ENCODE data around the gene POPDC3.

GRCh38 chr6:105138141-105138540 is 41.7 kb downstream of the POPDC3 start:
- TF ChIP-seq, protein P1, sequence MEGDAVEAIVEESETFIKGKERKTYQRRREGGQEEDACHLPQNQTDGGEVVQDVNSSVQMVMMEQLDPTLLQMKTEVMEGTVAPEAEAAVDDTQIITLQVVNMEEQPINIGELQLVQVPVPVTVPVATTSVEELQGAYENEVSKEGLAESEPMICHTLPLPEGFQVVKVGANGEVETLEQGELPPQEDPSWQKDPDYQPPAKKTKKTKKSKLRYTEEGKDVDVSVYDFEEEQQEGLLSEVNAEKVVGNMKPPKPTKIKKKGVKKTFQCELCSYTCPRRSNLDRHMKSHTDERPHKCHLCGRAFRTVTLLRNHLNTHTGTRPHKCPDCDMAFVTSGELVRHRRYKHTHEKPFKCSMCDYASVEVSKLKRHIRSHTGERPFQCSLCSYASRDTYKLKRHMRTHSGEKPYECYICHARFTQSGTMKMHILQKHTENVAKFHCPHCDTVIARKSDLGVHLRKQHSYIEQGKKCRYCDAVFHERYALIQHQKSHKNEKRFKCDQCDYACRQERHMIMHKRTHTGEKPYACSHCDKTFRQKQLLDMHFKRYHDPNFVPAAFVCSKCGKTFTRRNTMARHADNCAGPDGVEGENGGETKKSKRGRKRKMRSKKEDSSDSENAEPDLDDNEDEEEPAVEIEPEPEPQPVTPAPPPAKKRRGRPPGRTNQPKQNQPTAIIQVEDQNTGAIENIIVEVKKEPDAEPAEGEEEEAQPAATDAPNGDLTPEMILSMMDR (IDR thresholded peaks at IDR 0.05): no peak
- TF ChIP-seq POLR2AphosphoS5 (IDR thresholded peaks at IDR 0.05) (no peak), POLR2A (IDR thresholded peaks at IDR 0.05) (no peak), EP300 (IDR thresholded peaks at IDR 0.05) (no peak)
